ENCODE measurements around the gene SFXN5.

Gene SFXN5

DNA sequence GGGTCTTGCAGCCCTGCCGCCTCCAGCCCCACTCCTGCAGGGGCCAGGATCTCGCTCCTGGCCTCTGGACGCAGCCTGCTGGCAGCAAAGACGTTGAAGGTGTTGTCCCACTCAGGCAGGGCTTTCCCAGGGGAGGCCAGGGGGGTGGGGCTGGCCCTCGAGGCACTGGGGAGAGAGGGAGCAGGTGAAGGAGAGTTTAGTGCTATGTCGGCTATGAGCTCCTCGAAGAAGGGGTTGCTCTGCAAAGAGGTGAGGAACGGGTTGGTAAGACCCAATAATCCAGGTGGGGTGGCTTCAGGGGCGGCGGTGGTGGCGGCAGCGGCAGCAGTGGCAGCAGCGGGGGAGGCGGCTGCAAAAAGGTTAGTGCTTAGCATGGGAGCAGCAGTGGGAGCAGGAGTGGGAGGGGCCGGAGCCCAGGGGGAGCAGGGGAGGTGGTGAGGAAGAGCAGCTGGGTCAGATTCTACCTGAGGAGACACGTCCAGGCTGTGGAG, 9.7 kb upstream of the SFXN5 start:
- TF ChIP-seq, protein P1, sequence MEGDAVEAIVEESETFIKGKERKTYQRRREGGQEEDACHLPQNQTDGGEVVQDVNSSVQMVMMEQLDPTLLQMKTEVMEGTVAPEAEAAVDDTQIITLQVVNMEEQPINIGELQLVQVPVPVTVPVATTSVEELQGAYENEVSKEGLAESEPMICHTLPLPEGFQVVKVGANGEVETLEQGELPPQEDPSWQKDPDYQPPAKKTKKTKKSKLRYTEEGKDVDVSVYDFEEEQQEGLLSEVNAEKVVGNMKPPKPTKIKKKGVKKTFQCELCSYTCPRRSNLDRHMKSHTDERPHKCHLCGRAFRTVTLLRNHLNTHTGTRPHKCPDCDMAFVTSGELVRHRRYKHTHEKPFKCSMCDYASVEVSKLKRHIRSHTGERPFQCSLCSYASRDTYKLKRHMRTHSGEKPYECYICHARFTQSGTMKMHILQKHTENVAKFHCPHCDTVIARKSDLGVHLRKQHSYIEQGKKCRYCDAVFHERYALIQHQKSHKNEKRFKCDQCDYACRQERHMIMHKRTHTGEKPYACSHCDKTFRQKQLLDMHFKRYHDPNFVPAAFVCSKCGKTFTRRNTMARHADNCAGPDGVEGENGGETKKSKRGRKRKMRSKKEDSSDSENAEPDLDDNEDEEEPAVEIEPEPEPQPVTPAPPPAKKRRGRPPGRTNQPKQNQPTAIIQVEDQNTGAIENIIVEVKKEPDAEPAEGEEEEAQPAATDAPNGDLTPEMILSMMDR (IDR thresholded peaks at IDR 0.05; ENCODE audit: insufficient read depth, low read depth, low read length, missing control alignments): no peak
- no peak for DNase-seq (ENCODE audit: low read depth)
- no peak overlapping the region for H3K4me3 ChIP-seq (ENCODE audit: low read depth, low read length)

DNA sequence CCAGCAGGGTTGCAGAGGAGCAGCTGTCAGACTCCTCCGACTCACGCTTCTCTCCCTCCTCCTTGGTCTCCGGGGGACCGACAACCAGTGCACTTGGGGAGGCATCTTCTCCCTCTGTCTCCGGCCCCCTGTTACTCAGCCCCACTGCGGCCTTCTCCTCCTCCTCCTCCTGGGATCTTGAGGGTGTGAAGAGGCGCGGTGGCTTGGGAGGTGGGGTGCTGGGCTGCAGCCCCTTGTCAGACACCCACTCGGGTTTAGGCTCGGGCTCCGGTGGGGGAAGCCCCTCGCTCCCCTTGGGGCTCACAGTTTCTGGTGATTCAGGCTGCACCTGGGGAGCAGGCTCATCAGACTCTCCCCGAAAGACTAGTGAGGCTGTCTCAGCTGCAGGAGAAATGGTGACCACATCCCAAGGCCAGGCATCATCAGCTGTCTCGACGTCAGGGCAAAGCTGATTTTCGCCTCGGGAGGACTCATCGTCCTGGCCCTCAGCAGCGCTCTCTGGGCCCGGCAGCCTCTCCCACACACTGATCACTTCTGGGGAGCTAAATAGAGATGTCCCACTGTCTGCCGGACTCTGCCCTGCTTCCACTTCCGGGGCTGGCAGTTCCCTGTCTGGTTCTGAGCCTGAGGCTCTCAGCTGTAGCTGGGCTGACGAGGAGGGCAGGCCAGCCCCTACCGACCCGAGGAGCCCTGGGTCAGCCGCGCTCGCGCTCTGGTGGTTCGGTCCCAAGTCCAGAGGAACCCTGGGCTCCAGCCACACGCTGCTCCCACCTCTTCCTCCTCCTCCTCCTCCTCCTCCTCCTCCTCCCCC, 9.0 kb upstream of the SFXN5 start:
- DNase-seq (ENCODE audit: low read depth): no peak
- H3K4me3 ChIP-seq (ENCODE audit: low read depth, low read length): no peak overlapping the region
- TF ChIP-seq, protein P1 (IDR thresholded peaks at IDR 0.05; ENCODE audit: insufficient read depth, low read depth, low read length, missing control alignments): no peak

DNA sequence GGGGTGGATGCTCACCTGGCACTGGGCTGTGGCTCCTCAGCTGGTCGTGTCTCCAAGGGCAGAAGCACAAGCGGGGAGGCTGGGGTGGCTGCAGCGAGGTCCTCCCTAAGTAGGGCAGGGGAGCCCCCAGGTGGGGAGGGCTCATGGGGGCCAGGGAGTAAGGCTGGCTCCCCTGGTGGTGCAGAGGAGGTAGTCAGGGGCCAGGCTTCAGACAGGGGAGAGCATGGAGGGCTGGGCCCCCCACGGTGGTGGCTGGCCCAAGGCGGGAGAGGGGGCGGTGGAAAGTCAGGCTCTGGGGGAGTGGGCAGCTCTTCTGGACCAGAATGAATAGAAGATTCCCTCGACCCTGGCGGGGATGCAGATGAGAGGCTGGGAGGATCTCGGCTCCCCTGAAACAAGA, 8.1 kb upstream of the SFXN5 start:
- DNase-seq (ENCODE audit: low read depth): no peak
- TF ChIP-seq, protein P1 (IDR thresholded peaks at IDR 0.05; ENCODE audit: insufficient read depth, low read depth, low read length, missing control alignments): no peak
- H3K4me3 ChIP-seq (ENCODE audit: low read depth, low read length): no peak overlapping the region

DNA sequence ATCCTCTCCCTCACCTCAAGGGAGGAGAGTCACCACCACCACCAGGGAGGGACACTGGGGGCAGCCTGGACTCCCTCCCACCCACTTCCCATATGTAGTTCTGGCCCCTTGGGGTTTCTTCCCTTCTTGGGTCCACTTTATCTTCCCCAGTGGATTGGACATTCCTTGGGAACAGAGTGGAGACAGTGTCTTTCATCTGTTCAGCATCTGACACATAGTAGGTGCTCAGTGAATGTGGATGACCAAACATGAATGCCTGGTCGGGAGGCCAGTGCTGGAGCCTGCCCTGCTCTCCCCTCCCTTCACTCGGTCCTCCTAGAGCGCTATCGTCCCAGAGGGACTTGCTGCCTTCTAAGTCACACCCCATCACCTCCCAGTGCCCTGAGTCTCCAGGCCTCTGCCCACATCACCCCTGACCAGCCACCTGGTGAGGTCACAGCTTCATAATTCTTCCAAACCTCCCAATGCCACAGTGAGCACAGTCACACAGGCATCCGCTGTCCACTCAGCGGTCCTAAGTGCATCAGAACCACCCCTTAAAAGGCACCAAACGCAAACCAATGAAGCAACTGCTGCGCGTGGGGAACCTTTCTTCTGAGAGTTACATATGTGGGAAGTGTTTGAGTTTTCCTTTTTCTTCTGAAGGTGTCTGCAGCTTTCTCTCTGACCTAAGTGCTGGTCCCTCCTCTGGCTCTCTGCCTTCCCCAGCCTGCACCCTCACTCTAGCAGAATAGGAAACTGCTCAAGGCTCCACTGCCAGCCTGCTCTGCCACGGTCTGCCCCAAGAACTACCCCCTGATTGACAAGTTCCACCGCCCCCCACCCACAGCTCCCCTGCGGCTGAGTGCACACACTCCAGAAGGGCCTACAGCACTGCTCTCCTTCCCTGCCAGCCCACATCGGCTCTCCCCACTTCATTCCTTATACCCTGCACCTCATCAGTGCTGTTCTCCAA, 7.2 kb upstream of the SFXN5 start:
- DNase-seq (ENCODE audit: low read depth): no peak
- H3K4me3 ChIP-seq (ENCODE audit: low read depth, low read length): no peak overlapping the region
- TF ChIP-seq, protein P1 (IDR thresholded peaks at IDR 0.05; ENCODE audit: insufficient read depth, low read depth, low read length, missing control alignments): no peak

DNA sequence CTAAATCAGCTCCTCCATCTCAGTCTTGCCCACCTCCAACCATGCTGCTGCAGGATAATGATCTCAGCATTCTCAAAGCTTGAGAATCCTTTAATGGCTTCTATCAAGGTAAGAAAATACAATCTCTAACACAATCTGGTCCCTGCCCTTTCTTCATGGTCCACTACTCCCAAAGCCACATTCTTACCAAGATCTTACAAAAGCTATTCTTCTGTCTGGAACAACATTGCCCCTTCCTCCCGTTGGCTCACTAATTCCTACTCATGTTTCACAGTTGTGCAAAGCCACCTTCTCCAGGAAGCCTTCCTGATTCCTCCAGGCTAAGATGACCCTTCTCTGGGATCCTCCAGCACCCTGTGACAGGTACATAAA, 5.9 kb upstream of the SFXN5 start:
- DNase-seq (ENCODE audit: low read depth): no peak
- no peak overlapping the region for H3K4me3 ChIP-seq (ENCODE audit: low read depth, low read length)
- TF ChIP-seq, protein P1 (IDR thresholded peaks at IDR 0.05; ENCODE audit: insufficient read depth, low read depth, low read length, missing control alignments): no peak

DNA sequence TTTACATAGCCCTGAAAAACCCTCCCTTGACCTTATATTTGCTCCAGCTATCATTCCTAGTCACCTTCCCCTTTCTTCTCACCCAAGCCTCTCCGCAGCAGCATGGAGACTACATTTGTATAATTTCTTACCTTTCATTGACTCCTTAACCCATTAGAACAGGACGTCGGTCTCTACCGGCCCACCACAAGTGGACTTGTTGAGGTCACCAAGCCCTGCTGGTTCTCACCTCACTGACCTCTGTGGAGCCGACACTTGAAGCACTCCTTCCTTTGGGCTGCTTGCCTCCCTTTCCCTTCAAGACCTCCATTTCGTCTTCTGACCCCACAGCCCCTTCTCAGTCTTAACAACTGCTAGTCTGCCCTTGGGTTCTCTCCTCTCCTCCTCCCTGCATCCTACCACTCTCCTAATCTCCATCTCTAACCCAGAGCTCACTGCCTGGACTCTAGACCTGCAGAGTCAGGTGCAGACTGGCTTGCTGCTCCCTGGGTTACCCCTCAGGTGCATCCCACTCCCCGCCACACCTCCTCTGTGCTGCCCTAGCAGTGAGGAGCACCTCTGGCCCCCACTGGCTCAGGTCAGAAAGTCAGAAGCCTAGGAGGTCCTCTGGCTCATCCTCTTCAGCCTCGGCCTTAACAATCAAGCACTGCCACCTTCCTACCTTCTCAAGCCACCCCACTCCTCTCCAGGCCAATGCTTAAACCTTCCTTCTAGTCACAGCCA, 5.3 kb upstream of the SFXN5 start:
- TF ChIP-seq, protein P1 (IDR thresholded peaks at IDR 0.05; ENCODE audit: insufficient read depth, low read depth, low read length, missing control alignments): no peak
- no peak for DNase-seq (ENCODE audit: low read depth)

More for the DNA sequence above, 5.3 kb upstream of the SFXN5 start:
- H3K4me3 ChIP-seq (ENCODE audit: low read depth, low read length): no peak overlapping the region

All from GM12865 (cell line).